AML-193 (cell line): ENCODE data around the gene TNS3.
"Not testable (repeated sequence)": the region's sequence is repeated elsewhere in the genome, so short reads cannot be mapped to it uniquely, and the experiment has no call there.

ENCODE experiments used
- DNase-seq, 2 experiments: peaks; one replicate each; lab custom pipeline; 2025; lab: John Stamatoyannopoulos, UW

Gene TNS3

GRCh38 chr7:47561715-47562446, 20.0 kb downstream of the TNS3 start:
- no peak for DNase-seq

GRCh38 chr7:47559306-47560220, 22.3 kb downstream of the TNS3 start:
- DNase-seq, result no peak

- DNase-seq, result no peak
Measured at GRCh38 chr7:47557694-47558670, 23.9 kb downstream of the TNS3 start.

- DNase-seq, result no peak
Measured at GRCh38 chr7:47557317-47557693, 24.6 kb downstream of the TNS3 start.

GRCh38 chr7:47556511-47557180, 25.3 kb downstream of the TNS3 start:
- DNase-seq, result no peak

GRCh38 chr7:47553309-47553708, 28.6 kb downstream of the TNS3 start:
- DNase-seq, result no peak

GRCh38 chr7:47552621-47553020, 29.3 kb downstream of the TNS3 start:
- DNase-seq, result no peak

- no peak for DNase-seq
Measured at GRCh38 chr7:47551668-47552440, 30.1 kb downstream of the TNS3 start.

GRCh38 chr7:47550788-47551470, 31.0 kb downstream of the TNS3 start:
- DNase-seq, result no peak

GRCh38 chr7:47549916-47550315, 32.0 kb downstream of the TNS3 start:
- DNase-seq, result no peak

- DNase-seq, result no peak
Measured at GRCh38 chr7:47549397-47549796, 32.5 kb downstream of the TNS3 start.

- DNase-seq, result no peak
Measured at GRCh38 chr7:47548546-47548945, 33.4 kb downstream of the TNS3 start.

GRCh38 chr7:47546733-47547494, 35.0 kb downstream of the TNS3 start:
- no peak for DNase-seq

- no peak for DNase-seq
Measured at GRCh38 chr7:47546171-47546570, 35.7 kb downstream of the TNS3 start.

- no peak for DNase-seq
Measured at GRCh38 chr7:47544416-47544815, 37.5 kb downstream of the TNS3 start.

GRCh38 chr7:47543714-47544113, 38.2 kb downstream of the TNS3 start:
- no peak for DNase-seq

GRCh38 chr7:47543056-47543455, 38.9 kb downstream of the TNS3 start:
- no peak for DNase-seq

- no peak for DNase-seq
Measured at GRCh38 chr7:47542051-47542450, 39.9 kb downstream of the TNS3 start.

- not testable (repeated sequence) for DNase-seq
Measured at GRCh38 chr7:47541485-47541884, 40.4 kb downstream of the TNS3 start.
